H9 (cell line): ENCODE data around the gene CARS1. TPM values are rescaled to one million over a fixed set of nuclear protein-coding genes. Genes with fewer than 3 reads are reported as not detected.

Source experiments
- DNase-seq: peaks from one replicate; pipeline ENCODE4 v3.0.0-alpha.2; 2017
- H2AFZ ChIP-seq: one replicate; pipeline ENCODE4 v1.6.1; 2013; ENCODE audit warnings: mild to moderate bottlenecking, low read length, control low read depth, moderate library complexity
- H2AK5ac ChIP-seq: 2 replicates; pipeline ENCODE4 v1.6.1; 2013; ENCODE audit warnings: low read length, control low read depth, mixed read lengths; ENCODE audit not compliant: insufficient read length
- H2BK120ac ChIP-seq: one replicate; pipeline ENCODE4 v1.6.1; 2013; ENCODE audit warnings: low read depth, mild to moderate bottlenecking, low read length, control low read depth, inconsistent platforms; ENCODE audit not compliant: poor library complexity, severe bottlenecking
- H2BK12ac ChIP-seq: 2 replicates; pipeline ENCODE4 v1.6.1; 2013; ENCODE audit warnings: low read length, control low read depth, mixed read lengths, low read depth; ENCODE audit not compliant: insufficient read length
- H2BK15ac ChIP-seq: 2 replicates; pipeline ENCODE4 v1.6.1; 2013; ENCODE audit warnings: low read depth, low read length, control low read depth
- H2BK20ac ChIP-seq: one replicate; pipeline ENCODE4 v1.6.1; 2013; ENCODE audit warnings: low read depth, mild to moderate bottlenecking, low read length, control low read depth, inconsistent platforms; ENCODE audit not compliant: poor library complexity, severe bottlenecking
- H2BK5ac ChIP-seq: 2 replicates; pipeline ENCODE4 v1.6.1; 2013; ENCODE audit warnings: low read length, control low read depth, mixed read lengths; ENCODE audit not compliant: insufficient read length
- H3K14ac ChIP-seq: 2 replicates; pipeline ENCODE4 v1.6.1; 2013; ENCODE audit warnings: low read length, control low read depth; ENCODE audit not compliant: insufficient read depth
- H3K18ac ChIP-seq: 2 replicates; pipeline ENCODE4 v1.6.1; 2013; ENCODE audit warnings: low read depth, mild to moderate bottlenecking, mixed read lengths, low read length, control low read depth; ENCODE audit not compliant: insufficient read length
- H3K23ac ChIP-seq: 2 replicates; pipeline ENCODE4 v1.6.1; 2013; ENCODE audit warnings: low read length, control low read depth, mixed read lengths, low read depth; ENCODE audit not compliant: insufficient read length
- H3K23me2 ChIP-seq: 2 replicates; pipeline ENCODE4 v1.6.1; 2013; ENCODE audit warnings: low read depth, mild to moderate bottlenecking, mixed read lengths, low read length, control low read depth; ENCODE audit not compliant: insufficient read length, poor library complexity, severe bottlenecking
- H3K27ac ChIP-seq: 2 replicates; pipeline ENCODE4 v1.5.1; 2013; ENCODE audit warnings: low read length, control low read depth, mixed read lengths, low read depth; ENCODE audit not compliant: insufficient read length
- H3K27me3 ChIP-seq: 2 replicates; pipeline ENCODE4 v1.6.1; 2013; ENCODE audit warnings: low read length, control low read depth, inconsistent platforms; ENCODE audit not compliant: insufficient read depth
- H3K4ac ChIP-seq: 2 replicates; pipeline ENCODE4 v1.6.1; 2013; ENCODE audit warnings: low read depth, mild to moderate bottlenecking, control low read depth, inconsistent platforms, low read length, moderate library complexity
- H3K4me1 ChIP-seq: 2 replicates; pipeline ENCODE4 v1.6.1; 2013; ENCODE audit warnings: low read length, control low read depth, inconsistent platforms; ENCODE audit not compliant: insufficient read depth
- H3K4me2 ChIP-seq: 2 replicates; pipeline ENCODE4 v1.6.1; 2013; ENCODE audit warnings: low read length, control low read depth, mixed read lengths; ENCODE audit not compliant: insufficient read length, insufficient read depth
- H3K56ac ChIP-seq: 2 replicates; pipeline ENCODE4 v1.6.1; 2013; ENCODE audit warnings: low read depth, mild to moderate bottlenecking, mixed read lengths, low read length, control low read depth; ENCODE audit not compliant: insufficient read length
- H3K79me1 ChIP-seq: 2 replicates; pipeline ENCODE4 v1.6.1; 2013; ENCODE audit warnings: low read depth, mild to moderate bottlenecking, moderate library complexity, low read length, control low read depth, inconsistent platforms; ENCODE audit not compliant: insufficient read depth, poor library complexity, severe bottlenecking
- H3K79me2 ChIP-seq: 2 replicates; pipeline ENCODE4 v1.6.1; 2013; ENCODE audit warnings: low read length, control low read depth, inconsistent platforms; ENCODE audit not compliant: insufficient read depth
- H3K9ac ChIP-seq: 2 replicates; pipeline ENCODE4 v1.6.1; 2013; ENCODE audit warnings: low read length, control low read depth, mixed read lengths; ENCODE audit not compliant: insufficient read length; ENCODE audit errors: extremely low read depth
- H3K9me3 ChIP-seq: one replicate; pipeline ENCODE4 v1.6.1; 2013; ENCODE audit warnings: low read depth, low read length, inconsistent platforms; ENCODE audit not compliant: control insufficient read depth
- H3T11ph ChIP-seq: one replicate; pipeline ENCODE4 v1.6.1; 2013; ENCODE audit warnings: mild to moderate bottlenecking, low read length, control low read depth, inconsistent platforms
- H4K20me1 ChIP-seq: one replicate; pipeline ENCODE4 v1.6.1; 2013; ENCODE audit not compliant: control insufficient read depth, insufficient read length, insufficient read depth
- H4K5ac ChIP-seq: 2 replicates; pipeline ENCODE4 v1.6.1; 2013; ENCODE audit warnings: low read depth, mild to moderate bottlenecking, mixed read lengths, low read length, control low read depth; ENCODE audit not compliant: insufficient read length
- H4K8ac ChIP-seq: replicated peaks from 2 replicates; pipeline ENCODE4 v1.6.1; 2013; ENCODE audit warnings: low read length, control low read depth, mixed read lengths, low read depth; ENCODE audit not compliant: insufficient read length
- H4K91ac ChIP-seq: 2 replicates; pipeline ENCODE4 v1.6.1; 2013; ENCODE audit warnings: low read depth, mild to moderate bottlenecking, moderate library complexity, mixed read lengths, low read length, control low read depth; ENCODE audit not compliant: insufficient read length
- H3K27ac Mint-ChIP-seq, 3 experiments: 2 replicates in 2 of 3; 3 replicates in 1 of 3; pipeline ENCODE4 v1.8.0; 2020 to 2021; ENCODE audit warnings: mixed read lengths in 3 of 3, mild to moderate bottlenecking in 1 of 3, moderate library complexity in 1 of 3
- H3K27me3 Mint-ChIP-seq: 2 replicates; pipeline ENCODE4 v1.8.0; 2021; ENCODE audit warnings: low read depth, mild to moderate bottlenecking, moderate library complexity, mixed read lengths
- H3K36me3 Mint-ChIP-seq, 3 experiments: 2 replicates in 2 of 3; 3 replicates in 1 of 3; pipeline ENCODE4 v1.8.0; 2020 to 2021; ENCODE audit warnings: low read depth in 3 of 3, mixed read lengths in 3 of 3; ENCODE audit not compliant: insufficient read depth in 1 of 3
- H3K4me1 Mint-ChIP-seq, 2 experiments: 2 replicates each; pipeline ENCODE4 v1.8.0; 2020; ENCODE audit warnings: mixed read lengths in 2 of 2
- H3K4me3 Mint-ChIP-seq, 2 experiments: 2 replicates in 1 of 2; 3 replicates in 1 of 2; pipeline ENCODE4 v1.8.0; 2020 to 2021; ENCODE audit warnings: mild to moderate bottlenecking in 2 of 2, mixed read lengths in 2 of 2, moderate library complexity in 1 of 2
- H3K9me3 Mint-ChIP-seq, 2 experiments: 2 replicates in 1 of 2; 3 replicates in 1 of 2; pipeline ENCODE4 v1.8.0; 2020; ENCODE audit warnings: mild to moderate bottlenecking in 2 of 2, mixed read lengths in 2 of 2, moderate library complexity in 1 of 2
- WGBS: extraction: QIAGEN DNeasy Blood & Tissue Kit; methylation state at CpG from one replicate; pipeline ENCODE4 v1.1.7; 2013; ENCODE audit warnings: missing lambda C conversion rate, low lambda C conversion rate, mixed read lengths; ENCODE audit not compliant: insufficient read length; ENCODE audit errors: extremely low coverage; 5-methylcytosine and 5-hydroxymethylcytosine counted together
- total RNA-seq: library from RNA; stranded (reverse); gene quantifications from 2 replicates; pipeline ENCODE4 v1.2.1, GENCODE V29; 2021
- TF ChIP-seq, protein P1 (sequence below): fragments of 200-600 bp; sonication (generic); conservative IDR thresholded peaks from 3 replicates; pipeline ENCODE4 v1.8.0; 2021; ENCODE audit warnings: antibody characterized with exemption, mild to moderate bottlenecking

Gene CARS1
- total RNA-seq, 1 experiment from 2014 or later: 92.3 TPM

DNA sequence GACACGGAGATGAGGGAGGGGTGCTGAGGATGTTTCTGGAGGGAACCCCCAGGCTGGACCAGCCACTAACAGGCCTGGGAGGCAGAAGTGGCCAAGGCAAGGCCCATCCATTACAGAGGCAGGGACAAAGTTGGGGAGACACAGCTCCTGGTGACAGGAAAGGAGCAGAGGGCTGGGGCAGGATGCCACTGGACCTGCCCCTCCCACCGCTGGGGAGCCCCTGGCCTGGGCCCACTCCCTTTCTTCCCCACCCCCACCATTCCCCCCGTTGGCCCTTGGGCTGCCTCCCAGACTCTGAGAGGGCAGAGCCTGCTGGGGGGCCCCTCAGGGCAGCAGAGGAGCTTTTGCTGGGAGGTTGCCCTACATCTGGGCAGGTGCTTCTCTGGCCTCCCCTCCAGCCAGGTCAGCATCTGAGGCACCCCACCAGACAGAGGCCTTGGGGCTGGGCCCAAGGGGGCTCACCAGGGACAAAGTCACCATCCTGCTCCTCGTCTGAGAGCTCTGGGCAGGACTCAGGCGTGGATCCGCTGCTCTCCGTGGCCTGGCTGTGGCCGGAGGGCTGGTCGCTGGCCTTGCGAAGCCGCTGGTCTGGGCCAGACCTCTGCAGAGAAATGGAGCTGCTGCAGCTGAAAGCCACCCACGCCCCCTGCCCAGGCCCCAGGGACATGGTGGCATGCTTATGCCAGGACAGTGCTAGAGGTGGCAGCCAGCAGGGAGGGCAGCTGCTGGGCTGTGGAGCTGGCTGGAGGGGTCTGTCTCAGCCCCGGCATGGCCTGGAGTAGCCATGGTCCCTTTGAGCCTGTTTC, 33.1 kb upstream of the CARS1 start:
- TF ChIP-seq, protein P1, sequence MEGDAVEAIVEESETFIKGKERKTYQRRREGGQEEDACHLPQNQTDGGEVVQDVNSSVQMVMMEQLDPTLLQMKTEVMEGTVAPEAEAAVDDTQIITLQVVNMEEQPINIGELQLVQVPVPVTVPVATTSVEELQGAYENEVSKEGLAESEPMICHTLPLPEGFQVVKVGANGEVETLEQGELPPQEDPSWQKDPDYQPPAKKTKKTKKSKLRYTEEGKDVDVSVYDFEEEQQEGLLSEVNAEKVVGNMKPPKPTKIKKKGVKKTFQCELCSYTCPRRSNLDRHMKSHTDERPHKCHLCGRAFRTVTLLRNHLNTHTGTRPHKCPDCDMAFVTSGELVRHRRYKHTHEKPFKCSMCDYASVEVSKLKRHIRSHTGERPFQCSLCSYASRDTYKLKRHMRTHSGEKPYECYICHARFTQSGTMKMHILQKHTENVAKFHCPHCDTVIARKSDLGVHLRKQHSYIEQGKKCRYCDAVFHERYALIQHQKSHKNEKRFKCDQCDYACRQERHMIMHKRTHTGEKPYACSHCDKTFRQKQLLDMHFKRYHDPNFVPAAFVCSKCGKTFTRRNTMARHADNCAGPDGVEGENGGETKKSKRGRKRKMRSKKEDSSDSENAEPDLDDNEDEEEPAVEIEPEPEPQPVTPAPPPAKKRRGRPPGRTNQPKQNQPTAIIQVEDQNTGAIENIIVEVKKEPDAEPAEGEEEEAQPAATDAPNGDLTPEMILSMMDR: no peak
- H4K5ac ChIP-seq: no peak overlapping the region
- H3K27me3 ChIP-seq: no peaks in the 10 kb centered on the region
- H4K20me1 ChIP-seq: no peaks in the 10 kb centered on the region
- no peak overlapping the region for H2AK5ac ChIP-seq
- H2BK12ac ChIP-seq: no peak overlapping the region
- H3K9me3 ChIP-seq: no peaks in the 10 kb centered on the region
- Mint-ChIP-seq H3K4me3 (no peak overlapping the region), H3K27ac (no peak overlapping the region), H3K9me3 (no peaks in the 10 kb centered on the region; a peak in 2 of 5 replicates), H3K27me3 (peaks cover 2% of the 10 kb centered on the region), H3K36me3 (no peaks in the 10 kb centered on the region), H3K4me1 (peaks cover 7 to 18% of the 10 kb centered on the region in 2 experiments)
- no peak overlapping the region for H3K27ac ChIP-seq
- H3K14ac ChIP-seq: no peak overlapping the region
- H4K8ac ChIP-seq: no peak overlapping the region
- no peak overlapping the region for H2BK5ac ChIP-seq
- DNase-seq: no peak
- H3K79me2 ChIP-seq: no peaks in the 10 kb centered on the region
- H3K4me1 ChIP-seq: no peaks in the 10 kb centered on the region
- no peak overlapping the region for H2BK120ac ChIP-seq
- no peak overlapping the region for H3T11ph ChIP-seq
- H3K18ac ChIP-seq: no peak overlapping the region
- H3K79me1 ChIP-seq: no peaks in the 10 kb centered on the region
- H3K23me2 ChIP-seq: no peaks in the 10 kb centered on the region
- H2BK20ac ChIP-seq: no peak overlapping the region
- H2AFZ ChIP-seq: no peak overlapping the region
- no peak overlapping the region for H3K56ac ChIP-seq
- H3K23ac ChIP-seq: no peak overlapping the region
- no CpG with 5 or more reads among the region's 13 CpGs for WGBS
- no peak overlapping the region for H4K91ac ChIP-seq
- H3K4me2 ChIP-seq: no peak overlapping the region
- H3K9ac ChIP-seq: no peak overlapping the region
- no peak overlapping the region for H2BK15ac ChIP-seq
- H3K4ac ChIP-seq: no peak overlapping the region
